T47D (cell line): ENCODE measurements around the gene CASP6.

ENCODE experiments used
- DNase-seq, 2 experiments: peaks; one replicate each; pipeline versions ENCODE4 v3.0.0 to v3.0.0-alpha.2; 2011 to 2012; ENCODE audit warnings: low read depth in 1 of 2, low spot score in 1 of 2
- JUND ChIP-seq: IDR thresholded peaks from 2 replicates; pipeline ENCODE4 v1.6.1; 2012; ENCODE audit warnings: low read depth
- in situ Hi-C: cut with HindIII; loops from 2 replicates; pipeline ENCODE4 v1.10.0; 2016; ENCODE audit warnings: low sequenced_read_pairs, low pct_unique_long_range_greater_than_20kb

CASP6 gene

DNA sequence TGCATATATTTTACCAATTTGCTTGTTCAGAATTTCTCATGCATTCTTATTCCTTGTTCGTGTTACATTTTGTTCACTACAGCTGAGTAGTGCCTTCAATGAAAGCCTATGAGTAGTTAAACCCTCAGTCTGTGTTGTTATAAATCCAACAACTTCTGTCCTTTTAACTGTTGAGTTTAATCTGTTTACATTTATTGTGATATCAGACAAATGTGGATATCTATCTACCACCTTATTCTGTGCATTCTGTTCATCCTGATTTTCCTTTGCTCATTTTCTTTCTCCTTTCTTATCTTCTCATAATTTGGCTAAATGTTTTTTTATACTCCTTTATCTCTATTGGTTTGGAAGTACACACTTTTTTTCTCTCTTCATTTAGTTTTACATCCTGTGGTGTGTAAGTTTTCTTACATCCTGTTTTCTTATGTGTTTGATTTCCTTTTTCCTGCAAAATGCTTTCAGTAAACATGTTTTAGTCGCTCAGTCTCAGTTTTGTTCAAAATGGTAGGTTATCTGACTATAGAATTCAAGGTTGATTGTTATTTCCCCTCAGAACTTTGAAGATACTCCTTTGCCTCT is 54.2 kb downstream of the CASP6 start:
- no peak for DNase-seq
- TF ChIP-seq JUND: no peak
- in situ Hi-C loops: no loop called here

DNA sequence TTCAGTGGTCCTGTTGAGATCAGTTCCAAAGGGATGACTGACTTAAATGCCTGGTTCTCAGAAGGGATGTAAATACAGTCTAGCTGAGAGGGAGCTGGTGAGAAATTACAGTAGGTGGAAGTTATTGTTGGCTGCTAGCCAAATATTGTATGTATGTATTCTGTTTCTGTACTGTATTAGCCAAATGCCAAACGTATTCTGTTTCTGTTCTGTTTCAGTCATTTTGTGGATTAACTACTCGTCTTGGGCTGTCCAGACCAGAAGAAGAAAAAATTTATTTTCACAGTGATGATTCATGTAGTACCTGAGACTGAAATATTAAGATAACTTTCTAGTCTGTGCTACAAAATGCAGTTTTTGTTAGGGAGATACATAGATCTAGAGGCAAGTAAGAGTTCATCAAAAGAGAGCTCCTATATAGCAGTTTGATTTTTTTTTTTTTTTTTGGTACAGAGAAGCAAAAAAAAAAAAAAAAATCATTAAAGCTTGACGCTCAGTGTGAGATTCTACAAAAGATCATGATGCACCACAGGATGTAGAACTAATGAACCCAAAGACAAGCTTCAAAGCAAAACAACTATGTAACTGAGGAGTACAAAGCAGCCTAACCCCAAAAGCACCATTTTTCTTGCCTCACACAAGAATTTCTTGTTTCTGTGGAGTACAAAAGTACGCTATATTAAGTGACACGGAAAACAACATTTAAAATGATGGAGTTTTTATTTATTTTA is 54.8 kb downstream of the CASP6 start:
- no peak for DNase-seq
- no peak for TF ChIP-seq JUND
- in situ Hi-C loops: no loop called here

DNA sequence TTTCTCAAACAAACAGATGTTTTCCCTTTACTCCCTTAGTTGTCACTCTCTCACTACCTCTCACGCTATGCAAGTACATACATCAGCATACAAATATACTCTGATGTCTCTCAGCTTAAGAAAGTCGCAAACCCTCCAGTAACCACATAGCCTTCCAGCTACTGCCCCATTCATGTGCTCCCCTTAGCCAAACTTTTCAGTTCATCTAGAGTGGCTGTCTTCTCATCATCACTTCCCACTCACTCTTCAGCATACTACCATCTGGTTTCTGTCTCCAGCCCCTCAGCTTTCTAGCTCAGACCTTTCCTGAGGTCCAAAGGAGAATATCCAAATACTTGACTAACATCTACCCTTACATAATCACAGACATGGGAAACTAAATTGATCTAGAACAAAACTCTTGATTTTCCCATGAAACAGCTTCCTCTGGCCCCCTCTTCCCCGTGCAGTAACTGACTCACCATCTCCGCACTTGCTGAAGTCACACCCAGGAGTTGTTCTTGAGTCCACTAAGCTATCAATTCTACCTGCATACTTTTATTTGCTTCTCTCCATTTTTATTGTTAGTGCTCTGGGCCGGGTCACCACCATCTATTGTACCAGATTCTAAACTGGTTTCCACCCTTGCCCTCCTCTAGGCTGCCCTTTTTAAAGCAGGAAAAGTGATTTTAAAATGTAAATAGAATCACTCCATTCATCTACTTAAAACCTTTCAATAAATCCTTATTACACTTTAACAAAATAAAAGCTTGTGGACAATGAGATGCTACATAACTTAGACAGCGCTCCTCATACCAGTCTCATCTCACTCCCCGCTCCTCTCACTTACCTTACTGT is 57.2 kb downstream of the CASP6 start:
- no peak for TF ChIP-seq JUND
- in situ Hi-C loops: no loop called here
- DNase-seq: no peak

DNA sequence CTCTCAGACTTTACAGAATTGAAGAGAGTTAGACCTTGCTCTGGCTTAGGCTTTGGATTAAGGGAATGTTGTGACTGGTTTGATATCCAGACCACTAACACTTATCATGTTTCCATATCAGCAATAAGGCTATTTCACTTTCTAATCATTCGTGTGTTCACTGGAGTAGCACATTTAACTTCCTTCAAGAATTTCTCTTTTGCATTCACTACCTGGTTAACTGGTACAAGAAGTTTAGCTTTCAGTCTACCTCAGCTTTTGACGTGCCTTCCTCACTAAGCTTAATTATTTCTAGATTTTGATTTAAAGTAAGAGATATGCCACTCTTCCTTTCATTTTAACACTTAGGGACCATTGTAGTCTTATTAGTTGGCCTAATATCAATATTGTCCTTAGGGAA is 62.6 kb downstream of the CASP6 start:
- no peak for TF ChIP-seq JUND
- DNase-seq: no peak
- in situ Hi-C loops: no loop called here
